DOHH2 (cell line): ENCODE results near the gene SCGB1A1.

Experiments
- H3F3A ChIP-seq: fragments of 200-600 bp; sonication (generic), shearing (Covaris generic); 2 replicates; pipeline ENCODE4 v1.6.0; 2016; ENCODE audit warnings: antibody characterized with exemption, mild to moderate bottlenecking; ENCODE audit not compliant: control insufficient read depth, insufficient read depth
- H3K27ac ChIP-seq: fragments of 200-600 bp; sonication (generic); 2 replicates; pipeline ENCODE4 v1.5.1; 2014; ENCODE audit warnings: low read depth, mild to moderate bottlenecking, low read length, moderate library complexity
- H3K27me3 ChIP-seq: fragments of 200-600 bp; sonication (generic); 2 replicates; pipeline ENCODE4 v1.6.1; 2014; ENCODE audit warnings: mild to moderate bottlenecking, low read length, mixed read lengths; ENCODE audit not compliant: control insufficient read depth
- H3K36me3 ChIP-seq: fragments of 200-600 bp; sonication (generic); 2 replicates; pipeline ENCODE4 v1.6.1; 2014; ENCODE audit warnings: mild to moderate bottlenecking, low read length, moderate library complexity, mixed read lengths; ENCODE audit not compliant: control insufficient read depth
- H3K4me1 ChIP-seq: fragments of 200-600 bp; sonication (generic); 2 replicates; pipeline ENCODE4 v1.6.1; 2014; ENCODE audit warnings: mild to moderate bottlenecking, low read length, mixed read lengths; ENCODE audit not compliant: control insufficient read depth
- H3K4me2 ChIP-seq: fragments of 200-600 bp; sonication (generic); 2 replicates; pipeline ENCODE4 v1.6.0; 2014; ENCODE audit warnings: mild to moderate bottlenecking, low read length, moderate library complexity
- H3K4me3 ChIP-seq: fragments of 200-600 bp; sonication (generic); 2 replicates; pipeline ENCODE4 v1.5.1; 2014; ENCODE audit warnings: mild to moderate bottlenecking, low read length, mixed read lengths
- H3K79me2 ChIP-seq: fragments of 200-600 bp; sonication (generic); 2 replicates; pipeline ENCODE4 v1.6.1; 2014; ENCODE audit warnings: mild to moderate bottlenecking, low read length, mixed read lengths; ENCODE audit not compliant: control insufficient read depth
- H3K9me2 ChIP-seq: fragments of 200-600 bp; sonication (generic); replicated peaks from 2 replicates; pipeline ENCODE4 v1.6.1; 2014; ENCODE audit warnings: mild to moderate bottlenecking, low read length, mixed read lengths; ENCODE audit not compliant: control insufficient read depth
- H3K9me3 ChIP-seq: fragments of 200-600 bp; sonication (generic); 2 replicates; pipeline ENCODE4 v1.6.1; 2014; ENCODE audit warnings: antibody characterized with exemption, low read length, mixed read lengths; ENCODE audit not compliant: control insufficient read depth, insufficient read depth
- H4K20me1 ChIP-seq: fragments of 200-600 bp; sonication (generic); 2 replicates; pipeline ENCODE4 v1.6.0; 2014; ENCODE audit warnings: low read depth, mild to moderate bottlenecking, antibody characterized with exemption, low read length, moderate library complexity; ENCODE audit not compliant: control insufficient read depth, insufficient read depth
- CTCF ChIP-seq: fragments of 200-600 bp; sonication (generic); IDR thresholded peaks from one replicate; pipeline ENCODE4 v1.5.1; 2014; ENCODE audit warnings: antibody characterized with exemption, mild to moderate bottlenecking, low read depth, low read length; ENCODE audit not compliant: poor library complexity, severe bottlenecking
- EZH2phosphoT487 ChIP-seq: fragments of 200-600 bp; sonication (generic); IDR thresholded peaks from 2 replicates; pipeline ENCODE4 v1.6.1; 2017; ENCODE audit warnings: borderline replicate concordance, mild to moderate bottlenecking, antibody characterized with exemption, low read length, moderate library complexity, mixed read lengths

SCGB1A1 gene

GRCh38 chr11:62400281-62400680 is 18.6 kb upstream of the SCGB1A1 start:
- Histone ChIP-seq H3K9me3 (no peaks in the 10 kb centered on the region), H3K4me1 (no peaks in the 10 kb centered on the region)
- no peak for TF ChIP-seq EZH2phosphoT487
- TF ChIP-seq CTCF, result no peak

GRCh38 chr11:62400760-62401159 is 18.1 kb upstream of the SCGB1A1 start:
- H4K20me1 ChIP-seq, result 0 out of 2 replicates have a peak, but pooled peaks cover 3% of the 10 kb centered on the region
- H3K9me3 ChIP-seq, result no peaks in the 10 kb centered on the region
- H3K4me3 ChIP-seq, result no peak overlapping the region
- no peaks in the 10 kb centered on the region for H3K4me1 ChIP-seq
- H3K4me2 ChIP-seq, result no peak overlapping the region
- H3K36me3 ChIP-seq, result no peaks in the 10 kb centered on the region
- H3K27ac ChIP-seq, result no peak overlapping the region
- TF ChIP-seq EZH2phosphoT487 (no peak), CTCF (no peak)
- H3K79me2 ChIP-seq, result no peaks in the 10 kb centered on the region
- no peaks in the 10 kb centered on the region for H3K9me2 ChIP-seq
- no peaks in the 10 kb centered on the region for H3F3A ChIP-seq
- peaks cover 3% of the 10 kb centered on the region; the same call in 1 of the 2 replicates for H3K27me3 ChIP-seq

More at GRCh38 chr11:62400281-62400680, 18.6 kb upstream of the SCGB1A1 start:
- Histone ChIP-seq H3K36me3 (no peaks in the 10 kb centered on the region), H3F3A (no peaks in the 10 kb centered on the region), H4K20me1 (0 out of 2 replicates have a peak, but pooled peaks cover 3% of the 10 kb centered on the region), H3K9me2 (no peaks in the 10 kb centered on the region), H3K79me2 (no peaks in the 10 kb centered on the region), H3K4me3 (no peak overlapping the region), H3K27ac (no peak overlapping the region), H3K4me2 (no peak overlapping the region), H3K27me3 (peaks cover 3% of the 10 kb centered on the region; the same call in 1 of the 2 replicates)

GRCh38 chr11:62401356-62401755 is 17.5 kb upstream of the SCGB1A1 start:
- H3K27ac ChIP-seq, result no peak overlapping the region
- H3K4me3 ChIP-seq, result no peak overlapping the region
- H3K79me2 ChIP-seq, result no peaks in the 10 kb centered on the region
- H3K9me3 ChIP-seq, result no peaks in the 10 kb centered on the region
- 0 out of 2 replicates have a peak, but pooled peaks cover 3% of the 10 kb centered on the region for H4K20me1 ChIP-seq
- H3K27me3 ChIP-seq, result peaks cover 3% of the 10 kb centered on the region; the same call in 1 of the 2 replicates
- H3K4me1 ChIP-seq, result no peaks in the 10 kb centered on the region
- no peaks in the 10 kb centered on the region for H3K36me3 ChIP-seq
- H3F3A ChIP-seq, result no peaks in the 10 kb centered on the region
- H3K9me2 ChIP-seq, result no peaks in the 10 kb centered on the region
- no peak for TF ChIP-seq EZH2phosphoT487
- no peak for TF ChIP-seq CTCF
- H3K4me2 ChIP-seq, result no peak overlapping the region
